ENCODE results near the gene NCKAP5. TPM values are rescaled to one million over a fixed set of nuclear protein-coding genes. Genes with fewer than 3 reads are reported as not detected.
"Not testable (repeated sequence)": the region's sequence is repeated elsewhere in the genome, so short reads cannot be mapped to it uniquely, and the experiment has no call there.

NCKAP5 gene
- total RNA-seq, 2 donors from 2014 or later: not detected

- no peaks in the 10 kb centered on the region for H3K27me3 Mint-ChIP-seq
- no peak for DNase-seq (ENCODE audit: low spot score)
- no peak overlapping the region for H3K4me3 Mint-ChIP-seq
- ATAC-seq: no peak
- H3K27ac Mint-ChIP-seq: no peak overlapping the region
- peaks cover 11% of the 10 kb centered on the region for H3K9me3 Mint-ChIP-seq
- H3K36me3 Mint-ChIP-seq: peaks cover 4% of the 10 kb centered on the region
- no peaks in the 10 kb centered on the region for H3K4me1 Mint-ChIP-seq (ENCODE audit: low read depth in 2 of 2)
Observed at GRCh38 chr2:133213651-133214050, 354.6 kb downstream of the NCKAP5 start.

GRCh38 chr2:133209325-133209724 is 358.9 kb downstream of the NCKAP5 start:
- H3K9me3 Mint-ChIP-seq: peaks cover 7% of the 10 kb centered on the region
- no peaks in the 10 kb centered on the region for H3K4me1 Mint-ChIP-seq (ENCODE audit: low read depth in 2 of 2)
- no peak overlapping the region for H3K4me3 Mint-ChIP-seq
- ATAC-seq: no peak
- no peak overlapping the region for H3K27ac Mint-ChIP-seq
- H3K27me3 Mint-ChIP-seq: no peaks in the 10 kb centered on the region
- DNase-seq (ENCODE audit: low spot score): no peak
- H3K36me3 Mint-ChIP-seq: no peaks in the 10 kb centered on the region

GRCh38 chr2:133206666-133207065 is 361.6 kb downstream of the NCKAP5 start:
- ATAC-seq: not testable (repeated sequence)

GRCh38 chr2:133204421-133204820 is 363.8 kb downstream of the NCKAP5 start:
- Mint-ChIP-seq H3K9me3 (peaks cover 17% of the 10 kb centered on the region), H3K27me3 (no peaks in the 10 kb centered on the region), H3K36me3 (no peaks in the 10 kb centered on the region), H3K4me1 (ENCODE audit: low read depth in 2 of 2) (no peaks in the 10 kb centered on the region), H3K27ac (no peak overlapping the region), H3K4me3 (no peak overlapping the region)
- no peak for DNase-seq (ENCODE audit: low spot score)
- ATAC-seq: no peak

More at GRCh38 chr2:133206666-133207065, 361.6 kb downstream of the NCKAP5 start:
- not testable (repeated sequence) for H3K27me3 Mint-ChIP-seq; H3K36me3 Mint-ChIP-seq; H3K4me1 Mint-ChIP-seq (ENCODE audit: low read depth in 2 of 2); H3K4me3 Mint-ChIP-seq; H3K27ac Mint-ChIP-seq; DNase-seq (ENCODE audit: low spot score)
- H3K9me3 Mint-ChIP-seq: peaks cover 13% of the 10 kb centered on the region

- H3K36me3 Mint-ChIP-seq: no peaks in the 10 kb centered on the region
- no peaks in the 10 kb centered on the region for H3K27me3 Mint-ChIP-seq
- DNase-seq (ENCODE audit: low spot score) (no peak), ATAC-seq (no peak)
- no peak overlapping the region for H3K4me3 Mint-ChIP-seq
- no peak overlapping the region for H3K27ac Mint-ChIP-seq
- no peaks in the 10 kb centered on the region for H3K4me1 Mint-ChIP-seq (ENCODE audit: low read depth in 2 of 2)
- H3K9me3 Mint-ChIP-seq: peaks cover 25% of the 10 kb centered on the region
Observed at GRCh38 chr2:133200684-133201421, 367.4 kb downstream of the NCKAP5 start.

- H3K4me1 Mint-ChIP-seq (ENCODE audit: low read depth in 2 of 2): no peaks in the 10 kb centered on the region
- ATAC-seq: no peak
- no peaks in the 10 kb centered on the region for H3K36me3 Mint-ChIP-seq
- no peak overlapping the region for H3K4me3 Mint-ChIP-seq
- peaks cover 27% of the 10 kb centered on the region for H3K9me3 Mint-ChIP-seq
- no peak overlapping the region for H3K27ac Mint-ChIP-seq
- no peak for DNase-seq (ENCODE audit: low spot score)
- H3K27me3 Mint-ChIP-seq: no peaks in the 10 kb centered on the region
Observed at GRCh38 chr2:133198678-133199077, 369.6 kb downstream of the NCKAP5 start.

- H3K36me3 Mint-ChIP-seq: no peaks in the 10 kb centered on the region
- ATAC-seq (no peak), DNase-seq (ENCODE audit: low spot score) (no peak)
- H3K27ac Mint-ChIP-seq: no peak overlapping the region
- H3K4me1 Mint-ChIP-seq (ENCODE audit: low read depth in 2 of 2): no peaks in the 10 kb centered on the region
- no peak overlapping the region for H3K4me3 Mint-ChIP-seq
- no peaks in the 10 kb centered on the region for H3K27me3 Mint-ChIP-seq
- H3K9me3 Mint-ChIP-seq: peaks cover 22% of the 10 kb centered on the region
Observed at GRCh38 chr2:133197156-133197555, 371.1 kb downstream of the NCKAP5 start.

- H3K4me3 Mint-ChIP-seq: no peak overlapping the region
- no peak overlapping the region for H3K27ac Mint-ChIP-seq
- H3K36me3 Mint-ChIP-seq: no peaks in the 10 kb centered on the region
- H3K27me3 Mint-ChIP-seq: no peaks in the 10 kb centered on the region
- DNase-seq (ENCODE audit: low spot score) (no peak), ATAC-seq (no peak)
- H3K9me3 Mint-ChIP-seq: peaks cover 15% of the 10 kb centered on the region
- no peaks in the 10 kb centered on the region for H3K4me1 Mint-ChIP-seq (ENCODE audit: low read depth in 2 of 2)
Observed at GRCh38 chr2:133194777-133195335, 373.4 kb downstream of the NCKAP5 start.

- DNase-seq (ENCODE audit: low spot score) (no peak), ATAC-seq (no peak)
- no peaks in the 10 kb centered on the region for H3K27me3 Mint-ChIP-seq
- no peak overlapping the region for H3K27ac Mint-ChIP-seq
- H3K9me3 Mint-ChIP-seq: peaks cover 15% of the 10 kb centered on the region
- no peak overlapping the region for H3K4me3 Mint-ChIP-seq
- H3K36me3 Mint-ChIP-seq: no peaks in the 10 kb centered on the region
- no peaks in the 10 kb centered on the region for H3K4me1 Mint-ChIP-seq (ENCODE audit: low read depth in 2 of 2)
Observed at GRCh38 chr2:133194362-133194655, 374.0 kb downstream of the NCKAP5 start.

GRCh38 chr2:133193544-133194361 is 374.5 kb downstream of the NCKAP5 start:
- no peak overlapping the region for H3K27ac Mint-ChIP-seq
- H3K4me3 Mint-ChIP-seq: no peak overlapping the region
- peaks cover 16% of the 10 kb centered on the region for H3K9me3 Mint-ChIP-seq
- H3K36me3 Mint-ChIP-seq: peaks cover 1% of the 10 kb centered on the region
- H3K27me3 Mint-ChIP-seq: no peaks in the 10 kb centered on the region
- H3K4me1 Mint-ChIP-seq (ENCODE audit: low read depth in 2 of 2): no peaks in the 10 kb centered on the region
- ATAC-seq (no peak), DNase-seq (ENCODE audit: low spot score) (no peak)

- no peak overlapping the region for H3K27ac Mint-ChIP-seq
- peaks cover 18% of the 10 kb centered on the region for H3K9me3 Mint-ChIP-seq
- H3K27me3 Mint-ChIP-seq: no peaks in the 10 kb centered on the region
- DNase-seq (ENCODE audit: low spot score) (no peak), ATAC-seq (no peak)
- H3K4me1 Mint-ChIP-seq (ENCODE audit: low read depth in 2 of 2): no peaks in the 10 kb centered on the region
- H3K4me3 Mint-ChIP-seq: no peak overlapping the region
- H3K36me3 Mint-ChIP-seq: peaks cover 6% of the 10 kb centered on the region
Observed at GRCh38 chr2:133192028-133192427, 376.2 kb downstream of the NCKAP5 start.

GRCh38 chr2:133177196-133177595 is 391.1 kb downstream of the NCKAP5 start:
- H3K27ac Mint-ChIP-seq: no peak overlapping the region
- peaks cover 3% of the 10 kb centered on the region for H3K9me3 Mint-ChIP-seq
- H3K4me1 Mint-ChIP-seq (ENCODE audit: low read depth in 2 of 2): no peaks in the 10 kb centered on the region
- ATAC-seq: no peak
- no peak overlapping the region for H3K4me3 Mint-ChIP-seq
- H3K27me3 Mint-ChIP-seq: no peaks in the 10 kb centered on the region
- DNase-seq (ENCODE audit: low spot score): no peak
- H3K36me3 Mint-ChIP-seq: no peaks in the 10 kb centered on the region

- no peaks in the 10 kb centered on the region for H3K4me1 Mint-ChIP-seq (ENCODE audit: low read depth in 2 of 2)
- H3K9me3 Mint-ChIP-seq: no peaks in the 10 kb centered on the region
- H3K36me3 Mint-ChIP-seq: no peaks in the 10 kb centered on the region
- H3K27me3 Mint-ChIP-seq: no peaks in the 10 kb centered on the region
- no peak for DNase-seq (ENCODE audit: low spot score)
- ATAC-seq: no peak
- no peak overlapping the region for H3K4me3 Mint-ChIP-seq
- no peak overlapping the region for H3K27ac Mint-ChIP-seq
Observed at GRCh38 chr2:133175926-133176325, 392.3 kb downstream of the NCKAP5 start.

- Mint-ChIP-seq H3K36me3 (no peaks in the 10 kb centered on the region), H3K9me3 (peaks cover 3% of the 10 kb centered on the region), H3K27me3 (no peaks in the 10 kb centered on the region)
Observed at GRCh38 chr2:133173224-133173623, 395.0 kb downstream of the NCKAP5 start.

More at GRCh38 chr2:133173224-133173623, 395.0 kb downstream of the NCKAP5 start:
- DNase-seq (ENCODE audit: low spot score) (no peak), ATAC-seq (no peak)
- Mint-ChIP-seq H3K4me3 (no peak overlapping the region), H3K4me1 (ENCODE audit: low read depth in 2 of 2) (no peaks in the 10 kb centered on the region), H3K27ac (no peak overlapping the region)

Measured in natural killer cell treated with Interleukin-12 subunit alpha and Interleukin-12 subunit beta and Interleukin-15 and Interleukin-18, amount 100 ng/mL, for 72 hours (primary cell).